HEK293 (cell line): ENCODE data around the gene SP140L.

Source experiments
- CTCF ChIA-PET: fragments of 350-600 bp; formaldehyde crosslinking; extraction: SDS; loops from one replicate; lab custom pipeline; 2021; ENCODE audit warnings: antibody characterized with exemption; lab: Yijun Ruan, JAX
- POLR2A ChIA-PET: fragments of 300-600 bp; formaldehyde crosslinking; extraction: SDS; loops from one replicate; lab custom pipeline; 2020; ENCODE audit warnings: antibody characterized with exemption, inconsistent platforms; lab: Yijun Ruan, JAX
- H3K27ac ChIP-seq: fragments of 200-500 bp; sonication (Bioruptor generic); 2 replicates; pipeline ENCODE4 v1.5.1; 2014; ENCODE audit warnings: low read depth, low read length, control low read depth, inconsistent platforms; ENCODE audit errors: extremely low read depth
- H3K36me3 ChIP-seq, 2 experiments: fragments of 200-500 bp in 1 of 2; sonication (Bioruptor generic) in 1 of 2; 1 replicate in 1 of 2; 2 replicates in 1 of 2; pipeline ENCODE4 v1.5.1; 2014 to 2017; ENCODE audit warnings: inconsistent platforms in 2 of 2, low read length in 2 of 2; ENCODE audit not compliant: control insufficient read depth in 2 of 2, insufficient read depth in 1 of 2
- H3K4me1 ChIP-seq: fragments of 200-500 bp; sonication (Bioruptor generic); 2 replicates; pipeline ENCODE4 v1.5.1; 2014; ENCODE audit warnings: mild to moderate bottlenecking, low read length, inconsistent platforms; ENCODE audit not compliant: control insufficient read depth, insufficient read depth
- H3K4me3 ChIP-seq: 2 replicates; pipeline ENCODE4 v1.5.1; 2011; ENCODE audit warnings: low read depth, mild to moderate bottlenecking, control low read depth, low read length, moderate library complexity
- H3K9me3 ChIP-seq: fragments of 200-500 bp; sonication (Bioruptor generic); 2 replicates; pipeline ENCODE4 v1.5.1; 2014; ENCODE audit warnings: low read depth, low read length, inconsistent platforms; ENCODE audit not compliant: control insufficient read depth, insufficient read depth
- ATF2 ChIP-seq: fragments of 450-650 bp; formaldehyde crosslinking; IDR thresholded peaks from 2 replicates; pipeline ENCODE4 v1.5.1; 2016; ENCODE audit warnings: missing biosample characterization, missing genetic modification characterization, low read depth
- IKZF3 ChIP-seq: fragments of 450-650 bp; IDR thresholded peaks from 2 replicates; pipeline ENCODE4 v1.5.0; 2018; ENCODE audit warnings: missing biosample characterization, mild to moderate bottlenecking, missing genetic modification characterization, moderate library complexity
- REST ChIP-seq: fragments of 450-650 bp; formaldehyde crosslinking; IDR thresholded peaks from 2 replicates; pipeline ENCODE4 v1.5.1; 2016; ENCODE audit warnings: missing biosample characterization, missing genetic modification characterization
- SETDB1 ChIP-seq: IDR thresholded peaks from one replicate; pipeline ENCODE4 v1.6.1; 2017; ENCODE audit warnings: mild to moderate bottlenecking, low read length, moderate library complexity, mixed read lengths; ENCODE audit not compliant: insufficient read length
- TRIM28 ChIP-seq: IDR thresholded peaks from 2 replicates; pipeline ENCODE4 v1.6.1; 2011; ENCODE audit warnings: low read length, control low read depth, borderline replicate concordance
- ZNF175 ChIP-seq: fragments of 450-650 bp; formaldehyde crosslinking; IDR thresholded peaks from 2 replicates; pipeline ENCODE4 v1.5.1; 2016; ENCODE audit warnings: missing biosample characterization, missing genetic modification characterization
- ZNF354C ChIP-seq: fragments of 450-650 bp; formaldehyde crosslinking; IDR thresholded peaks from 2 replicates; pipeline ENCODE4 v1.5.1; 2016; ENCODE audit warnings: missing biosample characterization, missing genetic modification characterization, low read depth, borderline replicate concordance
- ZNF529 ChIP-seq: fragments of 450-650 bp; formaldehyde crosslinking; IDR thresholded peaks from 2 replicates; pipeline ENCODE4 v1.5.1; 2017; ENCODE audit warnings: missing genetic modification characterization, missing biosample characterization; ENCODE audit not compliant: insufficient replicate concordance
- ZNF530 ChIP-seq: fragments of 450-650 bp; formaldehyde crosslinking; IDR thresholded peaks from 2 replicates; pipeline ENCODE4 v1.5.1; 2016; ENCODE audit warnings: low read depth, missing biosample characterization, missing genetic modification characterization
- ZNF548 ChIP-seq: fragments of 450-650 bp; formaldehyde crosslinking; IDR thresholded peaks from 2 replicates; pipeline ENCODE4 v1.5.1; 2016; ENCODE audit warnings: missing biosample characterization, missing genetic modification characterization
- ZNF621 ChIP-seq: fragments of 450-650 bp; formaldehyde crosslinking; IDR thresholded peaks from 2 replicates; pipeline ENCODE4 v1.5.1; 2017; ENCODE audit warnings: missing biosample characterization, missing genetic modification characterization
- ZNF791 ChIP-seq: fragments of 450-650 bp; formaldehyde crosslinking; IDR thresholded peaks from 2 replicates; pipeline ENCODE4 v1.5.1; 2016; ENCODE audit warnings: missing biosample characterization, missing genetic modification characterization
- ZSCAN16 ChIP-seq: fragments of 450-650 bp; formaldehyde crosslinking; IDR thresholded peaks from 2 replicates; pipeline ENCODE4 v1.5.1; 2016; ENCODE audit warnings: missing biosample characterization, missing genetic modification characterization
- ZXDB ChIP-seq: fragments of 450-650 bp; formaldehyde crosslinking; IDR thresholded peaks from 2 replicates; pipeline ENCODE4 v1.5.1; 2016; ENCODE audit warnings: missing biosample characterization, missing genetic modification characterization

Gene SP140L

GRCh38 chr2:230425377-230425776, 98.4 kb downstream of the SP140L start (continued):
- TF ChIP-seq REST (tag by site-specific recombination) = no peak
- no peak for TF ChIP-seq TRIM28
- TF ChIP-seq ZXDB (tag by site-specific recombination) = no peak
- no peak for TF ChIP-seq ZNF354C (tag by site-specific recombination)
- no peak for TF ChIP-seq ZNF529
- no peak for TF ChIP-seq IKZF3 (tag by site-specific recombination)
- no peak for TF ChIP-seq ZNF621

- TF ChIP-seq SETDB1 = peak; percentile 31
- no peak for TF ChIP-seq ZNF791 (tag by site-specific recombination)
- H3K36me3 ChIP-seq = peaks cover 0 to 4% of the 10 kb centered on the region in 2 experiments; a peak in 1 of 3 replicates
- H3K27ac ChIP-seq = no peak overlapping the region
- no peaks in the 10 kb centered on the region for H3K4me1 ChIP-seq
- H3K4me3 ChIP-seq = no peak overlapping the region
- H3K9me3 ChIP-seq = no peaks in the 10 kb centered on the region
- ChIA-PET CTCF (interaction anchor here (0.6 kb wide), 1 partner anchor 484 kb away, joined by 3 read pairs; no protein-coding TSS in a partner anchor), POLR2A (no interaction called here)
Observed at GRCh38 chr2:230429513-230429912, 102.5 kb downstream of the SP140L start.

GRCh38 chr2:230430957-230431910, 104.2 kb downstream of the SP140L start:
- H3K27ac ChIP-seq = no peak overlapping the region
- ChIA-PET CTCF (interaction anchor here (0.8 kb wide), 1 partner anchor 82 kb away, joined by 5 read pairs; no protein-coding TSS in a partner anchor), POLR2A (no interaction called here)
- no peaks in the 10 kb centered on the region for H3K4me1 ChIP-seq
- peaks cover 0 to 4% of the 10 kb centered on the region in 2 experiments; a peak in 1 of 3 replicates for H3K36me3 ChIP-seq
- TF ChIP-seq ZNF548 (no peak), ZNF175 (tag by site-specific recombination) (no peak), ATF2 (no peak), ZNF530 (tag by site-specific recombination) (no peak), ZSCAN16 (no peak)
- H3K4me3 ChIP-seq = no peak overlapping the region
- no peaks in the 10 kb centered on the region for H3K9me3 ChIP-seq
